ENCODE measurements around the gene ZNF888.
"Not testable (repeated sequence)": the region's sequence is repeated elsewhere in the genome, so short reads cannot be mapped to it uniquely, and the experiment has no call there.

- not testable (repeated sequence) for TF ChIP-seq CTCF (conservative IDR thresholded peaks at IDR 0.05; ENCODE audit: low read depth, low read length); EZH2 (IDR thresholded peaks at IDR 0.05; ENCODE audit: borderline replicate concordance, low read depth, low read length, poor library complexity, severe bottlenecking)
Observed at GRCh38 chr19:52856540-52857377, 66.5 kb downstream of the ZNF888 start.

All from A673 (cell line).